ENCODE data around the gene PHLDA3.

Gene PHLDA3

GRCh38 chr1:201468844-201469644 is at the start of gene PHLDA3:
Gene PHLDA3, minus strand, starts transcription at chr1:201469188. Its CDS starts 402 bp downstream, at chr1:201468786.
- peak; percentile 87 for DNase-seq

- DNase-seq: no peak
These were observed 49.1 kb upstream of the PHLDA3 start for GRCh38 chr1:201518071-201518470.

- no peak for DNase-seq
These were observed 48.6 kb upstream of the PHLDA3 start for GRCh38 chr1:201517631-201518030.

GRCh38 chr1:201516511-201517127 is 47.6 kb upstream of the PHLDA3 start:
- DNase-seq: no peak

GRCh38 chr1:201515895-201516294 is 46.9 kb upstream of the PHLDA3 start:
- DNase-seq: no peak

GRCh38 chr1:201515062-201515750 is 46.2 kb upstream of the PHLDA3 start:
- no peak for DNase-seq

- no peak for DNase-seq
These were observed 45.5 kb upstream of the PHLDA3 start for GRCh38 chr1:201514466-201514865.

GRCh38 chr1:201513498-201514243 is 44.7 kb upstream of the PHLDA3 start:
- no peak for DNase-seq

GRCh38 chr1:201511941-201512539 is 43.1 kb upstream of the PHLDA3 start:
- DNase-seq: no peak

- no peak for DNase-seq
These were observed 42.5 kb upstream of the PHLDA3 start for GRCh38 chr1:201511396-201511940.

- no peak for DNase-seq
These were observed 41.7 kb upstream of the PHLDA3 start for GRCh38 chr1:201510734-201511133.

GRCh38 chr1:201509601-201510374 is 40.8 kb upstream of the PHLDA3 start:
- no peak for DNase-seq

GRCh38 chr1:201508809-201509208 is 39.8 kb upstream of the PHLDA3 start:
- DNase-seq: no peak

GRCh38 chr1:201507360-201507675 is 38.3 kb upstream of the PHLDA3 start:
- DNase-seq: no peak

GRCh38 chr1:201506557-201507359 is 37.8 kb upstream of the PHLDA3 start, which contains the start of gene CSRP1:
Gene CSRP1, minus strand, starts transcription at chr1:201507123. Its CDS starts 10,820 bp downstream, at chr1:201496303.
- DNase-seq: peak; percentile 47

GRCh38 chr1:201506092-201506491 is 37.1 kb upstream of the PHLDA3 start:
- DNase-seq: no peak

GRCh38 chr1:201505503-201505890 is 36.5 kb upstream of the PHLDA3 start:
- DNase-seq: no peak

GRCh38 chr1:201504799-201505502 is 36.0 kb upstream of the PHLDA3 start:
- no peak for DNase-seq

- no peak for DNase-seq
These were observed 35.2 kb upstream of the PHLDA3 start for GRCh38 chr1:201504179-201504631.

All from NCI-H1694 (cell line).